ENCODE measurements around the gene NKAPD1. TPM values are rescaled to one million over a fixed set of nuclear protein-coding genes. Genes with fewer than 3 reads are reported as not detected.

Gene NKAPD1
- total and polyA plus RNA-seq, 9 of the 15 experiments (the other 6 are each of a cell fraction or from before 2014, with no cell fraction given), result 14.1 to 73.5 (median 29.3) TPM

GRCh38 chr11:112097734-112098528 is 23.8 kb downstream of the NKAPD1 start (continued):
- TF ChIP-seq ATF3 (IDR thresholded peaks at IDR 0.05), result peak; percentile 85
- TF ChIP-seq ATF3 (CRISPR knock-in tag; conservative IDR thresholded peaks at IDR 0.05), result no peak
- peak; percentile 80 for TF ChIP-seq SOX6 (IDR thresholded peaks at IDR 0.05)
- peak; percentile 93 for TF ChIP-seq ATF7 (IDR thresholded peaks at IDR 0.05)
- TF ChIP-seq DPF2 (IDR thresholded peaks at IDR 0.05), result peak; percentile 84
- TF ChIP-seq TEAD2 (tag; IDR thresholded peaks at IDR 0.05), result no peak
- TF ChIP-seq NRF1 (conservative IDR thresholded peaks at IDR 0.05 in 1 of 2, IDR thresholded peaks at IDR 0.05 in 1 of 2), result peak; percentile 64 to 70
- TF ChIP-seq NCOR1 (IDR thresholded peaks at IDR 0.05), result peak; percentile 62; the same call in 1 of the 2 replicates
- no peak for TF ChIP-seq HINFP (tag; conservative IDR thresholded peaks at IDR 0.05; ENCODE audit: low read depth)
- TF ChIP-seq RBM25 (IDR thresholded peaks at IDR 0.05; ENCODE audit: low read depth, low read length, severe bottlenecking), result peak; percentile 34
- TF ChIP-seq NFE2 (IDR thresholded peaks at IDR 0.05; ENCODE audit: low read depth), result 0 out of 2 replicates have a peak, but pooled peaks have one; percentile 5
- TF ChIP-seq ZBTB5 (IDR thresholded peaks at IDR 0.05), result no peak
- TF ChIP-seq LARP7 (IDR thresholded peaks at IDR 0.05), result no peak
- TF ChIP-seq MTA3 (IDR thresholded peaks at IDR 0.05; ENCODE audit: borderline replicate concordance), result peak; percentile 91
- peak; percentile 16; the same call in 1 of the 2 replicates for TF ChIP-seq KHSRP (IDR thresholded peaks at IDR 0.05)
- no peak for TF ChIP-seq PHF21A (IDR thresholded peaks at IDR 0.05; ENCODE audit: borderline replicate concordance, low read depth)
- TF ChIP-seq ZNF655 (CRISPR knock-in tag; IDR thresholded peaks at IDR 0.05), result no peak
- no peak for TF ChIP-seq GTF2F1 (IDR thresholded peaks at IDR 0.05; ENCODE audit: low read depth, low read length)
- TF ChIP-seq CTBP1 (IDR thresholded peaks at IDR 0.05; ENCODE audit: borderline replicate concordance), result peak; percentile 94
- peak; percentile 42; the same call in 1 of the 2 replicates for TF ChIP-seq ZNF384 (IDR thresholded peaks at IDR 0.05; ENCODE audit: low read depth, low read length)
- TF ChIP-seq SMARCE1 (IDR thresholded peaks at IDR 0.05), result peak; percentile 57; the same call in 1 of the 2 replicates
- TF ChIP-seq NBN (IDR thresholded peaks at IDR 0.05; ENCODE audit: low read depth), result peak; percentile 87; the same call in 1 of the 2 replicates
- 0 out of 2 replicates have a peak, but pooled peaks have one; percentile 23 for TF ChIP-seq ATF1 (CRISPR knock-in tag; IDR thresholded peaks at IDR 0.05)
- TF ChIP-seq ATF1 (tag; IDR thresholded peaks at IDR 0.05), result peak; percentile 93
- TF ChIP-seq RUNX1 (IDR thresholded peaks at IDR 0.05; ENCODE audit: low read depth), result no peak
- peak; percentile 77 to 78 for TF ChIP-seq KDM1A (IDR thresholded peaks at IDR 0.05)
